Stimulated activated CD8-positive, alpha-beta memory T cell treated with anti-CD3 and anti-CD28 coated beads, Interleukin-12 subunit alpha, Interleukin-12 subunit beta, amount 100 ng/mL, for 4 hours (primary cell): ENCODE data around the gene FBXL5.

Source experiments
- DNase-seq: peaks from one replicate; pipeline ENCODE4 v3.0.0-alpha.2; 2020; ENCODE audit warnings: low read depth

Gene FBXL5

GRCh38 chr4:15558561-15558960, 96.6 kb downstream of the FBXL5 start:
- DNase-seq: no peak

GRCh38 chr4:15557786-15558550, 97.2 kb downstream of the FBXL5 start:
- DNase-seq: no peak

- DNase-seq: no peak
Measured at GRCh38 chr4:15556511-15557092, 98.6 kb downstream of the FBXL5 start.
